ENCODE measurements around the gene SUPT3H. TPM values are rescaled to one million over a fixed set of nuclear protein-coding genes. Genes with fewer than 3 reads are reported as not detected.

The SUPT3H gene
- total RNA-seq, 1 donor from 2014 or later: 2.6 TPM

DNA sequence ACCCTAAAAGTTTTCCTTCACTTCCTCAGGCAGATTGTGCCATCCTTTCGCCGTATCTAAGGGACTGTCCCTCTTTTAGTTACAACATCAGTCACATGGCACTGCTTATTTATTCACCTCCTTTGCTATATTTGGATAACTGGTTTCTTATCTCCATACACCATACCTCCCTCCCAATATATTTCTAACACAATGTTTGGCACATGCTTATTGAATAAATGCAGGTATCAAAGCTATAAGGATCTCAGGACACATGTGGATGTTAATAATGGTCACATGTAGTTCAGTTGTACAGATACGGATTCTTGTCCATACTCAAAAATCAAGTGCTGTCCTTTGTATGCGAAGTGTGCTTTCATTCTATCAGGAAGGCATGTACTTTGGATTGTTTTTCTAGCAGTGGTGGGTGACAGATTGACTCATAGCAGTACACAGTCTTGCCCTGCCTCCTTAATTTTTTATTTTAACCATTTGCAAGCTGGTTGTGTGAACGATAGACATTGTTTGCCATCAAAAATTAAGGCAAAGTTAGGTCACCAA is 456.7 kb downstream of the SUPT3H start:
- Histone ChIP-seq H3K4me3 (no peak overlapping the region), H3K4me1 (peaks cover 20% of the 10 kb centered on the region), H3K9me3 (replicated peaks) (no peaks in the 10 kb centered on the region), H3K27me3 (ENCODE audit: low read depth) (no peaks in the 10 kb centered on the region), H3K27ac (replicated peaks) (peak overlapping the region; percentile 68), H3K36me3 (no peaks in the 10 kb centered on the region)
- intact Hi-C loops (cut with micrococcal nuclease): no loop called here
- TF ChIP-seq, protein P1, sequence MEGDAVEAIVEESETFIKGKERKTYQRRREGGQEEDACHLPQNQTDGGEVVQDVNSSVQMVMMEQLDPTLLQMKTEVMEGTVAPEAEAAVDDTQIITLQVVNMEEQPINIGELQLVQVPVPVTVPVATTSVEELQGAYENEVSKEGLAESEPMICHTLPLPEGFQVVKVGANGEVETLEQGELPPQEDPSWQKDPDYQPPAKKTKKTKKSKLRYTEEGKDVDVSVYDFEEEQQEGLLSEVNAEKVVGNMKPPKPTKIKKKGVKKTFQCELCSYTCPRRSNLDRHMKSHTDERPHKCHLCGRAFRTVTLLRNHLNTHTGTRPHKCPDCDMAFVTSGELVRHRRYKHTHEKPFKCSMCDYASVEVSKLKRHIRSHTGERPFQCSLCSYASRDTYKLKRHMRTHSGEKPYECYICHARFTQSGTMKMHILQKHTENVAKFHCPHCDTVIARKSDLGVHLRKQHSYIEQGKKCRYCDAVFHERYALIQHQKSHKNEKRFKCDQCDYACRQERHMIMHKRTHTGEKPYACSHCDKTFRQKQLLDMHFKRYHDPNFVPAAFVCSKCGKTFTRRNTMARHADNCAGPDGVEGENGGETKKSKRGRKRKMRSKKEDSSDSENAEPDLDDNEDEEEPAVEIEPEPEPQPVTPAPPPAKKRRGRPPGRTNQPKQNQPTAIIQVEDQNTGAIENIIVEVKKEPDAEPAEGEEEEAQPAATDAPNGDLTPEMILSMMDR (IDR thresholded peaks at IDR 0.05; ENCODE audit: borderline replicate concordance): no peak
- DNase-seq: no peak

DNA sequence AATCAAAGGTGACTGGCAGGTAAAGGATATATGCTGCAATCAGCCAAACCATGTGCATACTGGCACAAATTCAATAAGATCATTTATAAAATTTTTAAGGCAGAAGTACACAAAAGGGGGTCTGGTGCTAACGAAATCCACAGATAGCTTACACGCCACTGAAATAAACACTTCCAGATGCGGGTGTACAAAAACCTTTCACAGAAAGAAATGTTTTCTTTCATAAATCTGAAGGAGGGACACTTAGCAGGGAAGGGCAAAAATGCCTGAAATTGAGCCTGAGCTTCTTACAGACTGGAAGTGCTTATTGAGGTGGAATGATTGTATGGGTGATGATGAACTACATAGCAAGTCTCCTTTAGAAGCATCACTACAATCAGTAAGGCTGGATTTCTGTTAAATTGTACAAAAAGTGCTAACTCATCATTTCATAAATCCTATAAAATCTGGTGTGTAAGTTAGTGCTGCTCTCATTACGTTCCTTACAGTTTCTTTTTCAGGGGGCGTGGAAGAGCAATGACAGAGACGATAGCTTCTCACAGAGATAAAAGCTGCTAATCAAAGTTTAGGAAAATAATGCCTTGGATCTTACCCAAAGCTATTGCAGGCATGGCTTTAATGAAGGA is 458.9 kb downstream of the SUPT3H start:
- H3K27ac ChIP-seq (replicated peaks): no peak overlapping the region
- no peak for DNase-seq
- H3K9me3 ChIP-seq (replicated peaks): no peaks in the 10 kb centered on the region
- H3K27me3 ChIP-seq (ENCODE audit: low read depth): no peaks in the 10 kb centered on the region
- no peak overlapping the region for H3K4me3 ChIP-seq
- H3K36me3 ChIP-seq: no peaks in the 10 kb centered on the region
- H3K4me1 ChIP-seq: peaks cover 14% of the 10 kb centered on the region
- TF ChIP-seq, protein P1 (IDR thresholded peaks at IDR 0.05; ENCODE audit: borderline replicate concordance): no peak
- intact Hi-C loops (cut with micrococcal nuclease): no loop called here

DNA sequence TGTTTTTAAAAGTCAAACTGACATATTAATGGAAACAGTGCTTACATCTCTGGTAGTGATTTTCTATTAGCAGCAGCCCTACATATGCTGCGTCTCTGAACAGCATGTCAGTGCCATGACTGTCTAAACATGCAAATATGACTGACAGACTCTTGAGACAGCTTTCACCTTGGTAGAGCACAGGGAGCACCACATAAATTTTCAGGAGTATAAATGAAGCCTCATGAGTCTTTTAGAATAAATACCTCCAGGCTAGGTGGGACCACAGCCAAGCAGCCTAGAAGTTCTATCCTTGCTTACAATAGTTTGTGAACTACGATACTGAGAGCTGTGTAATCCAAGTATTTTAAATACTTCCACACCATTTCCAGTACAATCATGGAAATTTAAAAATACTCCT is 460.3 kb downstream of the SUPT3H start:
- Histone ChIP-seq H3K36me3 (no peaks in the 10 kb centered on the region), H3K4me1 (peaks cover 14% of the 10 kb centered on the region), H3K9me3 (replicated peaks) (no peaks in the 10 kb centered on the region), H3K4me3 (no peak overlapping the region), H3K27me3 (ENCODE audit: low read depth) (no peaks in the 10 kb centered on the region), H3K27ac (replicated peaks) (no peak overlapping the region)
- DNase-seq: no peak
- intact Hi-C loops (cut with micrococcal nuclease): no loop called here
- TF ChIP-seq, protein P1 (IDR thresholded peaks at IDR 0.05; ENCODE audit: borderline replicate concordance): no peak

DNA sequence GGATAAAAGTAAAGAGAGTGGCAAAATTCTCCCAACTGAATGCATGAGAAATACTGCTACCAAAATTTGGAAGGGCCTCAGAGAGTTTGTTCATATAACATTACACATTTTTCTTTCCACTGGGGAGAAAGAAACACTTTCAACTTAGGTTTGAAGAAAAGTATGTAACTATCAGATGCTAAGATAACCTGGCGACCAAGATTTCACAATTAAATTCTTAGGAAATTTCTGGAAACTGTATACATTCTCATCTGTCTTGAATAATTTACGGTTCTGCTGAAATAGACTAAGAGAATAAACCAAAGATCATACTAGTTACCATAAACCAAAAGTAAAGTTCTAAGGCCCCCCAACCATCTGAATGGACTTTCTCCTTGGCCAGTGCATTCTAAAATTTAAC is 462.6 kb downstream of the SUPT3H start:
- no peaks in the 10 kb centered on the region for H3K36me3 ChIP-seq
- intact Hi-C loops (cut with micrococcal nuclease): no loop called here
- TF ChIP-seq, protein P1 (IDR thresholded peaks at IDR 0.05; ENCODE audit: borderline replicate concordance): no peak
- H3K27ac ChIP-seq (replicated peaks): no peak overlapping the region
- no peaks in the 10 kb centered on the region for H3K27me3 ChIP-seq (ENCODE audit: low read depth)
- no peaks in the 10 kb centered on the region for H3K9me3 ChIP-seq (replicated peaks)
- H3K4me3 ChIP-seq: no peak overlapping the region
- no peaks in the 10 kb centered on the region for H3K4me1 ChIP-seq
- DNase-seq: no peak

DNA sequence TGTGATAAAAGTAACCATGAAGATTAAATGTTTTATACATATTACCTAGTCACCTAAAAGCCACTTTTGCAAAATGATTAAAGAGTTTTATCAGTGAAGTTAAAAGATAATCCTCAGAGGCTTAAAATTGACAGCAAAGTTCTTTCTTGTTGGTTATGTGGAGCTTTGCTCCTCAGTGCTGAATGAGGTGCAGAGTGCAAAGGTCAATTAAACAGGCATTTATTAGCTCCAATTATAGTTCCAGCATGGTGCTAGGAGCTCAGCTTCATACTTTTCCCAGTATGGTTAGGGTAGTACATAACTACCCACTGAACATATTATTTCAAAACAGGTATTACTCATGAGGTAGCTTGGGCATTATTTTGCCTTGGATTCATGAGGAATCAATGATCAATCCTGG is 463.6 kb downstream of the SUPT3H start:
- intact Hi-C loops (cut with micrococcal nuclease): no loop called here
- TF ChIP-seq, protein P1 (IDR thresholded peaks at IDR 0.05; ENCODE audit: borderline replicate concordance): no peak

More for the DNA sequence above, 463.6 kb downstream of the SUPT3H start:
- Histone ChIP-seq H3K27me3 (ENCODE audit: low read depth) (no peaks in the 10 kb centered on the region), H3K36me3 (no peaks in the 10 kb centered on the region), H3K27ac (replicated peaks) (no peak overlapping the region), H3K4me1 (no peaks in the 10 kb centered on the region), H3K9me3 (replicated peaks) (no peaks in the 10 kb centered on the region), H3K4me3 (no peak overlapping the region)
- DNase-seq: no peak
